ENCODE measurements around the gene CFDP1.
"Not testable (repeated sequence)": the region's sequence is repeated elsewhere in the genome, so short reads cannot be mapped to it uniquely, and the experiment has no call there.

The CFDP1 gene

GRCh38 chr16:75280331-75280804 is 152.9 kb downstream of the CFDP1 start:
- Histone ChIP-seq H3K9me3 (ENCODE audit: control insufficient read depth, insufficient read depth, low read length) (no peaks in the 10 kb centered on the region), H3K27ac (ENCODE audit: low read depth, low read length) (no peak overlapping the region), H3K79me2 (ENCODE audit: control insufficient read depth, low read length) (no peaks in the 10 kb centered on the region), H3K4me2 (ENCODE audit: low read length) (no peak overlapping the region), H3K4me1 (ENCODE audit: control insufficient read depth, low read length) (no peaks in the 10 kb centered on the region), H3K27me3 (ENCODE audit: control insufficient read depth, low read length) (no peaks in the 10 kb centered on the region), H4K20me1 (ENCODE audit: control insufficient read depth, insufficient read depth, low read depth, low read length) (no peaks in the 10 kb centered on the region), H3F3A (ENCODE audit: control insufficient read depth, insufficient read depth) (no peaks in the 10 kb centered on the region), H3K4me3 (ENCODE audit: low read length) (no peak overlapping the region), H3K36me3 (ENCODE audit: control insufficient read depth, low read length) (no peaks in the 10 kb centered on the region), H3K9me2 (replicated peaks; ENCODE audit: control insufficient read depth, low read length) (no peaks in the 10 kb centered on the region)
- TF ChIP-seq EZH2phosphoT487 (IDR thresholded peaks at IDR 0.05; ENCODE audit: borderline replicate concordance, low read length) = no peak

DNA sequence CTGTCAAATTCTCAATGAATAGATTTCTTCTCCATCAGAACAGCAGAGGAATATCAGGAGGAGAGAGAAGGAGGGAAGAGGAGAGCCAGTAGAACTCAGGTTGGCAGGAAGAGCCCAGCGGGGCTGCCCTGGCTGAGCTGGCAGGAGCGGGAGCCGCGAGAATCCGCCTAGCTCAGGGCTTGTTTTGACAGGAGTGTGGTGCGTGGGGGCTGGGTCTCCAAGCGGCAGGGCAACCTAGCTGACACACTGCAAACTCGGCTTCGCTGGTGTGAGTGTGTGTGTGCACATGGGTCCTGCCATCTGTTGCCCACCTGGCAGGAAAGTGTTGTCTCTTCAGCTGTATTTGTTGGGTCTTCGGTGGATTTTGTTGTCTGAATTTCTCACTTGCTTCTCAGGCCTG is 154.0 kb downstream of the CFDP1 start:
- Histone ChIP-seq H3K27ac (ENCODE audit: low read depth, low read length) (no peak overlapping the region), H4K20me1 (ENCODE audit: control insufficient read depth, insufficient read depth, low read depth, low read length) (no peaks in the 10 kb centered on the region), H3K27me3 (ENCODE audit: control insufficient read depth, low read length) (no peaks in the 10 kb centered on the region), H3K4me2 (ENCODE audit: low read length) (no peak overlapping the region), H3K4me1 (ENCODE audit: control insufficient read depth, low read length) (no peaks in the 10 kb centered on the region), H3F3A (ENCODE audit: control insufficient read depth, insufficient read depth) (no peaks in the 10 kb centered on the region), H3K9me2 (replicated peaks; ENCODE audit: control insufficient read depth, low read length) (no peaks in the 10 kb centered on the region), H3K79me2 (ENCODE audit: control insufficient read depth, low read length) (no peaks in the 10 kb centered on the region), H3K4me3 (ENCODE audit: low read length) (no peak overlapping the region), H3K9me3 (ENCODE audit: control insufficient read depth, insufficient read depth, low read length) (no peaks in the 10 kb centered on the region), H3K36me3 (ENCODE audit: control insufficient read depth, low read length) (no peaks in the 10 kb centered on the region)
- TF ChIP-seq EZH2phosphoT487 (IDR thresholded peaks at IDR 0.05; ENCODE audit: borderline replicate concordance, low read length) = no peak
- no peak for TF ChIP-seq CTCF (IDR thresholded peaks at IDR 0.05; ENCODE audit: low read depth, low read length, poor library complexity, severe bottlenecking)

- Histone ChIP-seq H3K4me2 (ENCODE audit: low read length) (no peak overlapping the region), H3K36me3 (ENCODE audit: control insufficient read depth, low read length) (no peaks in the 10 kb centered on the region), H3K4me3 (ENCODE audit: low read length) (no peak overlapping the region), H3F3A (ENCODE audit: control insufficient read depth, insufficient read depth) (no peaks in the 10 kb centered on the region), H3K27ac (ENCODE audit: low read depth, low read length) (no peak overlapping the region), H4K20me1 (ENCODE audit: control insufficient read depth, insufficient read depth, low read depth, low read length) (no peaks in the 10 kb centered on the region), H3K79me2 (ENCODE audit: control insufficient read depth, low read length) (no peaks in the 10 kb centered on the region), H3K9me3 (ENCODE audit: control insufficient read depth, insufficient read depth, low read length) (no peaks in the 10 kb centered on the region), H3K27me3 (ENCODE audit: control insufficient read depth, low read length) (peaks cover 6% of the 10 kb centered on the region), H3K4me1 (ENCODE audit: control insufficient read depth, low read length) (no peaks in the 10 kb centered on the region), H3K9me2 (replicated peaks; ENCODE audit: control insufficient read depth, low read length) (no peaks in the 10 kb centered on the region)
- TF ChIP-seq EZH2phosphoT487 (IDR thresholded peaks at IDR 0.05; ENCODE audit: borderline replicate concordance, low read length) = no peak
- TF ChIP-seq CTCF (IDR thresholded peaks at IDR 0.05; ENCODE audit: low read depth, low read length, poor library complexity, severe bottlenecking) = no peak
Observed at GRCh38 chr16:75273054-75273925, 160.0 kb downstream of the CFDP1 start.

GRCh38 chr16:75272629-75273028 is 160.7 kb downstream of the CFDP1 start:
- not testable (repeated sequence) for H3K9me3 ChIP-seq (ENCODE audit: control insufficient read depth, insufficient read depth, low read length); H3K27me3 ChIP-seq (ENCODE audit: control insufficient read depth, low read length); H3K79me2 ChIP-seq (ENCODE audit: control insufficient read depth, low read length); H4K20me1 ChIP-seq (ENCODE audit: control insufficient read depth, insufficient read depth, low read depth, low read length); H3F3A ChIP-seq (ENCODE audit: control insufficient read depth, insufficient read depth); H3K4me1 ChIP-seq (ENCODE audit: control insufficient read depth, low read length); H3K27ac ChIP-seq (ENCODE audit: low read depth, low read length); H3K4me3 ChIP-seq (ENCODE audit: low read length); H3K36me3 ChIP-seq (ENCODE audit: control insufficient read depth, low read length); H3K9me2 ChIP-seq (replicated peaks; ENCODE audit: control insufficient read depth, low read length); H3K4me2 ChIP-seq (ENCODE audit: low read length)

Measured in DOHH2 (cell line).